ENCODE measurements around the gene PRCD. TPM values are rescaled to one million over a fixed set of nuclear protein-coding genes. Genes with fewer than 3 reads are reported as not detected.
"Not testable (repeated sequence)": the region's sequence is repeated elsewhere in the genome, so short reads cannot be mapped to it uniquely, and the experiment has no call there.

The PRCD gene
- total RNA-seq, 1 donor from 2014 or later: 3.3 TPM

GRCh38 chr17:76510831-76511244 lies 29.0 kb upstream of the PRCD start:
- H3K36me3 Mint-ChIP-seq: no peaks in the 10 kb centered on the region
- H3K27me3 Mint-ChIP-seq: peaks cover 13% of the 10 kb centered on the region
- no peak for DNase-seq (ENCODE audit: extremely low spot score, unreplicated experiment)
- TF ChIP-seq CTCF (conservative IDR thresholded peaks at IDR 0.05): no peak
- H3K4me3 Mint-ChIP-seq: no peak overlapping the region
- no peak overlapping the region for H3K27ac Mint-ChIP-seq
- H3K9me3 Mint-ChIP-seq: no peaks in the 10 kb centered on the region
- H3K4me1 Mint-ChIP-seq (ENCODE audit: unreplicated experiment): no peaks in the 10 kb centered on the region

- Mint-ChIP-seq H3K36me3 (no peaks in the 10 kb centered on the region), H3K9me3 (no peaks in the 10 kb centered on the region), H3K27ac (no peak overlapping the region), H3K27me3 (peaks cover 13% of the 10 kb centered on the region), H3K4me1 (ENCODE audit: unreplicated experiment) (no peaks in the 10 kb centered on the region), H3K4me3 (no peak overlapping the region)
- TF ChIP-seq CTCF (conservative IDR thresholded peaks at IDR 0.05): no peak
- no peak for DNase-seq (ENCODE audit: extremely low spot score, unreplicated experiment)
Observed at GRCh38 chr17:76511668-76512365, 28.0 kb upstream of the PRCD start.

GRCh38 chr17:76512366-76513305 lies 27.2 kb upstream of the PRCD start:
- DNase-seq (ENCODE audit: extremely low spot score, unreplicated experiment): no peak
- TF ChIP-seq CTCF (conservative IDR thresholded peaks at IDR 0.05): no peak
- no peak overlapping the region for H3K4me3 Mint-ChIP-seq
- peaks cover 11% of the 10 kb centered on the region for H3K27me3 Mint-ChIP-seq
- no peak overlapping the region for H3K27ac Mint-ChIP-seq
- H3K9me3 Mint-ChIP-seq: no peaks in the 10 kb centered on the region
- no peaks in the 10 kb centered on the region for H3K4me1 Mint-ChIP-seq (ENCODE audit: unreplicated experiment)
- no peaks in the 10 kb centered on the region for H3K36me3 Mint-ChIP-seq

GRCh38 chr17:76513306-76513692 lies 26.5 kb upstream of the PRCD start:
- Mint-ChIP-seq H3K4me3 (no peak overlapping the region), H3K27me3 (peaks cover 4% of the 10 kb centered on the region), H3K4me1 (ENCODE audit: unreplicated experiment) (no peaks in the 10 kb centered on the region), H3K36me3 (no peaks in the 10 kb centered on the region), H3K9me3 (no peaks in the 10 kb centered on the region), H3K27ac (no peak overlapping the region)
- no peak for DNase-seq (ENCODE audit: extremely low spot score, unreplicated experiment)
- TF ChIP-seq CTCF (conservative IDR thresholded peaks at IDR 0.05): no peak

- DNase-seq (ENCODE audit: extremely low spot score, unreplicated experiment); H3K27me3 Mint-ChIP-seq; H3K4me3 Mint-ChIP-seq: not testable (repeated sequence)
Observed at GRCh38 chr17:76514355-76514754, 25.5 kb upstream of the PRCD start.

More at GRCh38 chr17:76514355-76514754, 25.5 kb upstream of the PRCD start:
- H3K4me1 Mint-ChIP-seq (ENCODE audit: unreplicated experiment); H3K27ac Mint-ChIP-seq; H3K36me3 Mint-ChIP-seq; H3K9me3 Mint-ChIP-seq: not testable (repeated sequence)
